HG02759 (cell line): ENCODE measurements around the gene DUSP23.

Source experiments
- ATAC-seq: cut with Tn5 transposase; IDR thresholded peaks from one replicate; pipeline ENCODE4 v1.9.1; 2021; ENCODE audit warnings: mild to moderate bottlenecking, moderate library complexity; ENCODE audit not compliant: unreplicated experiment

Gene DUSP23

DNA sequence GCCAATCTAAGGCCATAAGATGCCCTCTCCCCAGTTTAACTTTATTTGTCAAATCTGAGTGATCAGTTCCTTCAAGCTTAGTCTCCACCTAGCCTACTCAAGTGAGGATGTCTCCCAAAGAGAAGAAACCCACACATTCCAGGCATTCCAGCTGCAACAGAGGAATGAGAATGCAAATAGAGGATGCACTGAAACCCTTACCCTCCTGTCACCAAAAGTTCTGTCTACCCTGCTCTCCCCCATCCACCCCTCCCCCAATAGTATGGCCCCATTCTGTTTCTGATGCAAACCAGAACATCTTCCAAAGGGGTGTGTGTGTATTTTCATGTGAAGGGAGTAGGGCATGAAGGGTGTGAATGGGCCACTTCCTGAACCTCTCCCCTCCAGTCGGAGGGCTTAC lies 3.0 kb downstream of the DUSP23 start:
- ATAC-seq, result no peak

GRCh38 chr1:159786465-159786864 lies 5.7 kb downstream of the DUSP23 start:
- no peak for ATAC-seq

- ATAC-seq, result no peak
Observed at GRCh38 chr1:159786966-159787365, 6.2 kb downstream of the DUSP23 start.

GRCh38 chr1:159790237-159790917 lies 9.6 kb downstream of the DUSP23 start:
- no peak for ATAC-seq

DNA sequence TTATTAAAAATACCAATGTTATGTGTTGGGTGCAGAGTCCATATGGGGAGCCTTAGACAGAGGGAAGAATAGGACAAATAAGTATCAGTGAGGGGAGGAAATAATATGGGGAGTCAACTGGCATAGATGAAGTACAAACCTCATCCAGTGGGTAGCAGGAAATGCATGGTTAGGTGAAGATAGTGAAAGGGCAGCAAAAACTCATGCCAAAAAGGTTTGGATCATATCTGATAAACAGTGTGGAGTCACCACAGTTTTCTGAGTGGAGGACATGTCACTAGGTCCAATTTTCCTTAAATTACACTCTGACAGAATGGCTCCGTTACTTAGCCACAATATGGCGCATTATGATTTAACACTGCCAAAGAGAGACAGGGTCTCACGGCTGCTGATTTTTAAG lies 10.3 kb downstream of the DUSP23 start:
- no peak for ATAC-seq

DNA sequence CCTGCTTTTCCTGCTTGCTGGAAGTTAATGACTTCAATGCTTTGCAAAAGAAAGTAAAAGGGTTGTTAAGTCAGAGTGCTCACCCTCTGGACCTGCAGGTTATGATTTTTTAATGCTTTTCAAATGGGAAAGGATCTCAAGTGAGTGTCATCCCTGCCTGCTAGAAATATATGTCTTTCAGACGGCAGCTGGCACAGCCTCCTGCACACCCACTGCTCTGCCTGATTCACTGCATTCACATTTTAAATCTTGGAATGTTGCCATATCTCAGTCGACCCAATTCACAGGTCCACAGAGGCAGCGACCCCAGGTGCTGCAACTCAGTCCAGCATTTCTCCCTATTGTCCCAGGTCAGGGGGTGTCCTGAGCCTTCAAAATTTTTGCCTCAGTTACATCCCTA lies 10.7 kb downstream of the DUSP23 start:
- no peak for ATAC-seq

DNA sequence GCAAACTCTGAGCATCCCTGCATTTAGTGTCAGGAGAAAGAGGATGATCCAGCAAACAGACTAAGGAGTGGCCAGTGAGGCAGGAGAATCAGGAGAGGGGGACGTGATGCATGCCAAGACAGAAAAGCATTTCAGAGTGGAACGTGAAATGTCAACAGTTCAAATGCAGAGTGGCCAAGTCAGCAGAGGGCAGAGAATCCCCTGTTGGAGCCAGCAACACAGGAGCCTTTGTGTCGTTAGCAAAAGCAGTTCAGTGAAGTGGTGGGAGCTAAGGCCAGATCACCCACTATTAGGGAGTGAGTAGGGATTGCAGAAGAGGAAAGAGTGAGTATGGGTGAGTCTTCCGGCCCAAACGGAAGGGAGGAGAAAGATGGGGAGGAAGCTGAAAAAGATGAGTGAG lies 14.8 kb downstream of the DUSP23 start:
- ATAC-seq, result no peak

DNA sequence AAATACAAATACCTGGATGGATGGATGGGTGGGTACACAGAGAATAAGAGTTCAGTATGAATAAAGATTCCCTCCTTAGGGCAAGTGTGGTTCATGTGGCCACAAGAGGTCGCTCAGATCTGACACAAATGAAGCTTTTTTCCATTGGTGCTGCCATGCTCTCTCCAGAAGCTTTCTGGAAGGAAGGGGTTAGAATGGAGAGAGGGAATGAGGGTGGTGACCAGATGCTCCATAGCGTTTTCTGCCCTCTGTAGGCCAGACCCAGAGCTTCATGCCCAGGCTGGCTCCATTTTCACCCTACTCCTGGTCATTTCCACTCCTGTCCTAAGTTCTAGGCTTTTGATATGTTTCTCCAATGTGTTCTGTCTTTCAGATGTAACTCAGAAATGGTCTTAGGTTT lies 18.1 kb downstream of the DUSP23 start:
- ATAC-seq, result no peak

- no peak for ATAC-seq
Observed at GRCh38 chr1:159799446-159799985, 18.8 kb downstream of the DUSP23 start.

DNA sequence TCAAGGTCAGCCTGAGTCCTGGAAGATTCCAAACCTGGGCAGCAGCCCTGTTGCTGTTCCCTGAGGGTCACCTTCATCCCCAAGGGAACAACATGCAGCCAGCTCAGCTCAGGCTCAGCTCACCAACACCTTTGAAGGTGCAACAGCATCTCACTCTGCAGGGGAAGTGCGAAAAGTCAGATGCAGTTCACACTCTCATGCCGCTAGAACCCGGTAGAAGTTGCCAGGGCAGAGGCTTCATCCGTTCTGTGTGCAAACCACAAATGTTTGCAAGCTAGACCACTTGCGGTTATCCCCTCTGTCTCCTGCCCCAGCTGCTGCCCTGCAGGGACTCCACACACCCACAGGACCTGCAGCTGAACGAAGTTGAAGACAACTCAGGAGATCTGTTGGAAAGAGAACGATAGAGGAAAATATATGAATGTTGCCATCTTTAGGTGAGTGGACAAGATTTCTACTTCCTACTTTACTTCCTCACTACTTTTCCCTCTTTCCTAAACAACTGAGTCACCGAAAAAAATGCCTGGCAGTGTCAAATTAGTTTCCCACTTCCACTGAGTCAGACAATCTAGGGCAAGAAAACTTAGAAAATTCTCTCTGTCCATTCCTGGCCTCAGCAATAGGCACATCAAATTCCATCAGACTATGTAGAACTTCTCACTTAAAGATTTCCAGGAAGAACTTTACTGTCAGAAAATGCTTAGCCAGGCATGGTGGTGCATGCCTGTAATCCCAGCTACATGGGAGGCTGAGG lies 19.6 kb downstream of the DUSP23 start:
- ATAC-seq, result peak; percentile 54

GRCh38 chr1:159802111-159802510 lies 21.3 kb downstream of the DUSP23 start, which contains the start of gene FCRL6:
FCRL6 (plus strand) TSS chr1:159802360; CDS start chr1:159802425, 65 bp downstream.
- no peak for ATAC-seq

DNA sequence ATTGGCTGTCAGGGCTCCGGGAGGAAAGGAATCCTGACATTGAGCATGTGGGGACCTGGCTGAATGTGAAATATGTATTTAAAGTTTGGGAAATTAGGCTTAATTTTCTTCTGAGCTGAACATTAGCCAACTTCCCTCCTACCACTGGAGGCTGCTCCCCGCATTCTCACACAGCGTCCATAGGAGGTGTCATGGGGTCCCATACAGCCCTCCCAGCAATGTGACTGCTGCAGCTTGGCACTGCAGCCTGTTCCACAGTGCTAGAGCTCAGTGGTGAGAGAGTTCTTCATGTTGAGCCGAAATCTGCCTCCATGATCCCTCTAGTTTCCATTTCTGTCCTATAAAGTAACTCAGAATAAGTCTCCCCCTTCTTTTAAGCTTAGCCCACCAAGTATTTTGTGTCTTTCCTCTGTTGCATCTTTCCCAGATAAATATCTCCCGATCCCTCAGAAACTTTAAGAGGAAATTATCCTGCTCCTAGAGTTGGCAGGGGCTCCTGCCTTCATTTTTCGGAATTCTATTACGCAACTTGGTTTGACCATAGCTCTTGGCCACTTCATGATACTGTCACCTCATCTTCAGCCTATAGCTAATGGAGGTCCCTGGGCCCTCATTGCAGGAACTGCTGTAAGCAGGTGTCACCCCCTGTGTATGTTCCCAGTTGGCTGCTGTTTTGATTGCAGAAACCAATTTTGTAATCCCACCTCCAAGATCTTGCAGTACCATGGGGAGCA lies 23.4 kb downstream of the DUSP23 start:
- no peak for ATAC-seq

DNA sequence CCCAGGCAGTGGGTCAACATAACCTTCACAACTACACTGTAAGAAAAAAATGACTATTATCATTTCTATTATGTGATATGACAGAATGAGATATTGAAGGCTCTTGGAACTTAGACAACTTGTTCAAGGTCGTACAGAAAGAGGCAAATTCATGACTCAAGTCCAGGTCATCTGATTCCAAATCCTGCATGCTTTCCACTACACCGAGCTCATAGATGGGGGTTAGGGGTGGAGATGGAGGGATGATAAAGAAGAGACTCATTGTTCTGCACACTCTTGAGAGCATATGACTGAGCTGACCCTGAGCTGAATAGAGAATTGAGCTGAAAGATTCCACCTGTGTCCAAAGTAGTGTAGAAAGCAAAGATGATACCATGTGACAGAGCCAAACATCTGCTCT lies 24.2 kb downstream of the DUSP23 start:
- ATAC-seq, result no peak

GRCh38 chr1:159815926-159816325 lies 35.2 kb downstream of the DUSP23 start:
- no peak for ATAC-seq

- ATAC-seq, result no peak
Observed at GRCh38 chr1:159817276-159818041, 36.7 kb downstream of the DUSP23 start.

DNA sequence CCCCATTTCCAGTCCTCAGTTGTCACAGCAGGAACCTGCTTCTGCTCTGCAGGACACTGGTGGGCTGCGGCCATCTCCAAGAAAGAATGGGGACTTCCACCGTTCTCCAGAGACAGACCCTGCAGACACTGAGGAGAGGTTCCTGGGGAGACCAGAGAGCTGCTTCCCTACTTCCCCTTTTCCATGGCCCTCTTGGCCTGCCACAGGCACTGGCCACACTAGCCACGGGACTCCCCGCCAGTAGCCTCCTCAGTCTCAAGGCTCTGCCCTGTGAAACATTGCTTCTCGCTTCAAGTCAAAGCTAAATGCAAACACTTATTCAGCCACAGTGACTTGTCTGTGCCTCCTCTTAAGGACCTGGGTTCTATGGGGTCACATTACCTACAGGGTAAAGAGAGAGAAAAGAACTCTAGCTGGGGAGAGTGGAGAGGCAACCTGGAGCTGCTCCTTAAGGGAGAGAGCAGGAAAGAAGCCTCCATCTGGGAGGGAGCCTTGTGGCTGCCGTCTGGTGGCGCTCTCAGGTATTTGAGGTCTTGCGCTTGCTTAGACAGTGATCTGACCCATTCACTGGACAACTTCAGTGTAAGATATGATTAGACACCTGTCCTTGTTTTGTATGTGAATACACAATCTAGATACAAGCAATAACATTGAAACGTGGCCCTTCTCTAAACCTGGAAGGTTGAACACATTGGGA lies 40.6 kb downstream of the DUSP23 start:
- ATAC-seq, result no peak

DNA sequence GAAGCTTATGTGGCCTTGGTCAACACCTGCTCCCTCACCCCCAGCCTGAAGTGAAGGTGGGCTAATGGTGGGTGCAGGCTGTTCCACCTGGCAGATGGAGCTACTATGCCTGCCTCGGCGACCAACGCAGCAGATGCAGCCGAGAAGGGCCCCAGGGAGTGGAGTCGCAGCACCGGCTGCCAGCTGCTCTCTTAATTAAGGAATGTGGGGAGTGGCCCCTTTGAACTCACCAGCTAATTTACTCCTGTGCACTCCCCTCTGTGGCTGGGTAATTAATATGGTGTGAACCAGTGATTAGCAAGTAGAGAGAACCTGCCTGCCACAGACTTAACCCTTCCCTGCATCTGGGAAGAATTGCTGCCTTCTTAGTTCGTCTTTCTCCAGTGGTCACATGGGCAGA lies 42.6 kb downstream of the DUSP23 start:
- no peak for ATAC-seq

- no peak for ATAC-seq
Observed at GRCh38 chr1:159825564-159825963, 44.8 kb downstream of the DUSP23 start.

DNA sequence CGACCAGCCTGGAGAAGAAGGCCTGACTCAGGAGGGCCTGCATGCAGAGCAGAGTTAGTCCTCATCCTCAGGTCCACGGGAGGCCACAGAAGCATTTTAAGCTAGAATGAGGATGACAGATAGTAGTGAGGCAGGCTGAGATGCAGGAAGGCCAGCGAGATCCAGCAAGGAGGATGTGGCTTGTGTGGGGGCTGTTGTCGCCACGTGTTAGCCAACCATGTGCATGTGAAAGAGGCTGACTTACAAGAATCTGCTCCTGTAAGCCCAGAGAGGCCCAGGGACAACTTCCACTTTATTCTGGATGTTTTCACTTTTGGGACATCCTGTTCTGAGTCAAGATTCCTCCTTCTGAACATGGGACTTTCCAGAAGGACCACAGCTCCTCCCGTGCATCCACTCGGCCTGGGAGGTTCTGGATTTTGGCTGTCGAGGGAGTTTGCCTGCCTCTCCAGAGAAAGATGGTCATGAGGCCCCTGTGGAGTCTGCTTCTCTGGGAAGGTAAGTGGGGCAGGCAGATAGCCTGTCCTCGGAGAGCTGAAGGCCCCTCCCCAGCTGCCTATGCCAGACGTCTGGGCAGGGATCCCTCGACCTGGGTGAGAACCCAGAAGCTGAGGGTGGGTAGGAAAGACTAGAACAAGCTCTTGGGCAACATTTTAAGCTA lies 45.8 kb downstream of the DUSP23 start, which contains the start of gene SLAMF8:
Gene SLAMF8, plus strand, starts transcription at position 433 of the 661 bp plus-strand sequence. Its CDS starts 26 bp downstream, at position 459.
- no peak for ATAC-seq

GRCh38 chr1:159827102-159827490 lies 46.3 kb downstream of the DUSP23 start:
- ATAC-seq, result no peak
